Measurements from ENCODE around the gene STXBP6. TPM values are rescaled to one million over a fixed set of nuclear protein-coding genes. Genes with fewer than 3 reads are reported as not detected.

Gene STXBP6
- total RNA-seq, 1 donor from 2014 or later = 0.63 TPM

DNA sequence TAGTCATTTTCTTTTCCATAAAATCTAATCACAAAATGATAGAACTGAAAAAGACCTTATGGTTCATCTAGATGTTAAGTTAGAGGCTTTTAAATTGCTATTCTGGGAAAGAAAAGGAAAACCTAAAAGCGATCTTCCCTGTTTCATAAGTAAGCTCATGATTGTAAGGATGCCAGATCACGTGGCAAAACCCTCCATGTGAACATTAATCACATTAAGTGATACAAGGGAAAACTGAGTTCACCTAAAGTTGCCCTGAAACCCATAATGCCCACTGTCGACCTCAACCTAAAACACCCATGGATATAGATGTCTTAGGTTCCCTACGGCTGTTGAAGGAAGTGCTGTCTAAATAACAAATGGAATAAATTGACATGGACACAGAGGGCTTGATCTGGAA is 3.0 kb upstream of the STXBP6 start:
- H3K4me3 ChIP-seq (ENCODE audit: low read depth, low read length) = no peak overlapping the region
- TF ChIP-seq, protein P1, sequence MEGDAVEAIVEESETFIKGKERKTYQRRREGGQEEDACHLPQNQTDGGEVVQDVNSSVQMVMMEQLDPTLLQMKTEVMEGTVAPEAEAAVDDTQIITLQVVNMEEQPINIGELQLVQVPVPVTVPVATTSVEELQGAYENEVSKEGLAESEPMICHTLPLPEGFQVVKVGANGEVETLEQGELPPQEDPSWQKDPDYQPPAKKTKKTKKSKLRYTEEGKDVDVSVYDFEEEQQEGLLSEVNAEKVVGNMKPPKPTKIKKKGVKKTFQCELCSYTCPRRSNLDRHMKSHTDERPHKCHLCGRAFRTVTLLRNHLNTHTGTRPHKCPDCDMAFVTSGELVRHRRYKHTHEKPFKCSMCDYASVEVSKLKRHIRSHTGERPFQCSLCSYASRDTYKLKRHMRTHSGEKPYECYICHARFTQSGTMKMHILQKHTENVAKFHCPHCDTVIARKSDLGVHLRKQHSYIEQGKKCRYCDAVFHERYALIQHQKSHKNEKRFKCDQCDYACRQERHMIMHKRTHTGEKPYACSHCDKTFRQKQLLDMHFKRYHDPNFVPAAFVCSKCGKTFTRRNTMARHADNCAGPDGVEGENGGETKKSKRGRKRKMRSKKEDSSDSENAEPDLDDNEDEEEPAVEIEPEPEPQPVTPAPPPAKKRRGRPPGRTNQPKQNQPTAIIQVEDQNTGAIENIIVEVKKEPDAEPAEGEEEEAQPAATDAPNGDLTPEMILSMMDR (conservative IDR thresholded peaks at IDR 0.05; ENCODE audit: low read depth, low read length) = no peak
- no peak for DNase-seq (ENCODE audit: low read depth)

DNA sequence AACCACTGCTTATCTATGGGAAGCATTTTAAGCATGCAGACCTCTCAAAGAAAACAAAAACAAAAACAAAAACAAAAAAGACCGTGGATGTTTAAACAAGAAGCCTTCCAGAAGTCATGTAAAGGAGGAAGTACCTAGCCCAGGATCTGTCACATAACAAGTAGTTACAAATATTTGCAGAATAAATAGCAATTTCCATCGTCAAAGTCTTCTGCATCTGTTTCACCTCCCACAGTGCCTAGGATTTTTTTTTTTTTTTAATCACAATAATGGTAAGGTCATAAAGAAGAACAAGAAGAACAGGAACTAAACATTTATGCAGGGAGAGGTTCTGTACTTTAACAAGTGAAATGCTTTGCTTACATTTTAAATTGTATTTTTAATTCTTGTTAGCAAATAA is 2.4 kb upstream of the STXBP6 start:
- no peak for DNase-seq (ENCODE audit: low read depth)

DNA sequence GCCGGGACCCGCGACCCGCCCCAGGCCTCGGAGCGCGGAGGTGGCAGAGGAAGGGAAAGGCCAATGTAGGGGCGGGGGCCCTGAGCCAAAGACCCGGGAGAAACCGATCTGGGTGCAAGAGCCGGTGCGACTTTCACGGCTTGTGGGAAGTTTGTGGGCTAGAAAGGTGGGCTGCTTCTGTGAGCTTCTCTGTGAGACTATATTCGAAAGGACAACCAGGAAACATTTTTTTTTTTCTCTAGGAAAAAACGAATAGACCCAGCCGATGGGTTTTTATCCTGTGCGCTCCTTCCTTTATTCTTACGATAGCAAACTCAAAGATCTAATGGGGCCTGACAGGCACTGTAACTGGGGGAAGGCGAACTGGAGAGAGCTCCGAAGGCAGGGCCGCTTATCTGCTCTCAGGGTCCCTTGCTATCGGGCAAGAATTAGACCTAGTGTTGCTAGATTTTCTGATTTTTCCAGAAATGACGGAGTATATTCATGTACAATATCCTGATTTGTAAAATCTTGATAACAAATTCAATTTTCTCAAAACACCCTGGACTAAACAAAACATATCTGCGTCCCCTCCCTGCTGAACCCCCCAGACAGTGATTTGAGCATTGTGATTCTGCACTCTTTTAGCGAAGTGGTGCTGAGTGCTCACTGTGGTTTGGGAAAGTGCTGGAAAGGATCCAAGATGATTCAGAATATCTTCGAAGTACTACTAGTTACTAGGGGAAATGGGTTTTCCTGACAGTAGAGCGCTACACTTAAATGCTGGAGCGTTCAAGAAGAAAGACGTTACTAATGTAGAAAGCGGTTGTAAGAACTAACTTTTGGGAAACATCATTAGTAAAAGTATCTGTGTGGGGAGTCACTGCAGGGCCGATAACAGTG is 563 bp upstream of the STXBP6 start:
- DNase-seq (ENCODE audit: low read depth) = no peak
- TF ChIP-seq, protein P1 (conservative IDR thresholded peaks at IDR 0.05; ENCODE audit: low read depth, low read length) = no peak
- H3K4me3 ChIP-seq (ENCODE audit: low read depth, low read length) = peak overlapping the region; percentile 55

More for the DNA sequence above, 2.4 kb upstream of the STXBP6 start:
- no peak overlapping the region for H3K4me3 ChIP-seq (ENCODE audit: low read depth, low read length)
- TF ChIP-seq, protein P1 (conservative IDR thresholded peaks at IDR 0.05; ENCODE audit: low read depth, low read length) = no peak

DNA sequence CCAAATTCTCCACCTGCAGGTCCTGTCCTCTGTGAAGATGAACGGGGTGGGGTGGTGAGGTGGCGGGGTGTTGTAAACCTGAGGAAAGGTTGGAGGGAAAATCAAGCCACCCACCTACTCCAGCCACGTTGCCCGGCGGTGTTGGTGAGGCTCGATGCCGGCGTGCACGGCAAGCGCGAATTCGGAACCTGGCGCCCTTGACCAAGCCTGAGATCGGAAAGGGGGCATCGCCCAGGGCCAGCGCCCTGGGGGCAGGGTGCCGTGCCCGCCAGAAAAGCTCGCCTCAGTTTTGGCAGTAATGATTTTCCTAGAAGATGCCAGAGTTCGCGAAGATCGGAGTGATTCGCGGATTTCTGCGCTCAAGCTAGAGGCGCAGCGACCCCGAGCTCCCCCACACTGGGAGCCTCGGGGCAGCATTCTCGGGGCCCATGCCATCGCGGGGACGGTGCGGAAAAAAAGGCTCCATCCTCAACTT is 817 bp downstream of the STXBP6 start:
- no peak for DNase-seq (ENCODE audit: low read depth)
- peak overlapping the region; percentile 55 for H3K4me3 ChIP-seq (ENCODE audit: low read depth, low read length)
- TF ChIP-seq, protein P1 (conservative IDR thresholded peaks at IDR 0.05; ENCODE audit: low read depth, low read length) = no peak

DNA sequence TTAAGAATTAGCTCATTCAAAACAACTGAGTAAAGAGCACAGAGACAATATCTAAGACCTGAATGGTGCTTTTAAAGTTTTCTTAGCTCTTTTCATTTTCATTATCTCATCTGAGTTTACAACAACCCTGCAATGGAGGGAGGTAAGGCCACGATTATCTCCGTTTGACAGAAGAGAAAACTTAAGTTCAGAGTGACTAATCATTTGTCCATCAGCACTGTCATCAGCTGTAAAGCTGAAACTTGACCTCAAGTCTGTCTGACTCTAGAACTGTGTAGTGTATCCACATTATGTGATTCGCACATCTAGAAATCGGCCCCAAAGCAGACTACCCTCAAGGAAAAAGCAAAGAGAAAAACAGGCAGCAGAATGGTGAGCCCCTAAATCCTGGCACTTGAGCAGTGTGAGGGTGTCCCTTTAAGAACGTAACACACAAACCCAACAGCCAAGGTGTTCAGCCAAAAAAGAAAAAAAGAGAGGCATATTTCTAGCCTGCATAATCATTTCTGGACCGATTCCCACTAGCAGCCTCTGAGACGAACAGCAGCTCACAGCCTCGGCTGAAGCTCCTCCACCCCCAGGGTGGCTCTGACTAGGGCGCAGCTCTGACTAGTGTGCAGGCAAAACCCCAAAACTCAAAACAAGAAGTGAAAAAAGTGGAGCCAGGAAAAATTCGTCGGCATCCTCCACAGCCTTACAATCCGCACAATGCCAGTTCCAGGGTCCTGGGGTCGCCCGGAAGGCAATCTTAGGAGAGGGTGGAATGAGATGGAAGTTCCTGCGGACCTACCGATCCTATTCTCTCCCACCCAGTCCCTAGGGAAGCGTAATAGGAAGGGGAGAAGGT is 1.6 kb downstream of the STXBP6 start:
- H3K4me3 ChIP-seq (ENCODE audit: low read depth, low read length) = no peak overlapping the region
- DNase-seq (ENCODE audit: low read depth) = no peak
- TF ChIP-seq, protein P1 (conservative IDR thresholded peaks at IDR 0.05; ENCODE audit: low read depth, low read length) = no peak

DNA sequence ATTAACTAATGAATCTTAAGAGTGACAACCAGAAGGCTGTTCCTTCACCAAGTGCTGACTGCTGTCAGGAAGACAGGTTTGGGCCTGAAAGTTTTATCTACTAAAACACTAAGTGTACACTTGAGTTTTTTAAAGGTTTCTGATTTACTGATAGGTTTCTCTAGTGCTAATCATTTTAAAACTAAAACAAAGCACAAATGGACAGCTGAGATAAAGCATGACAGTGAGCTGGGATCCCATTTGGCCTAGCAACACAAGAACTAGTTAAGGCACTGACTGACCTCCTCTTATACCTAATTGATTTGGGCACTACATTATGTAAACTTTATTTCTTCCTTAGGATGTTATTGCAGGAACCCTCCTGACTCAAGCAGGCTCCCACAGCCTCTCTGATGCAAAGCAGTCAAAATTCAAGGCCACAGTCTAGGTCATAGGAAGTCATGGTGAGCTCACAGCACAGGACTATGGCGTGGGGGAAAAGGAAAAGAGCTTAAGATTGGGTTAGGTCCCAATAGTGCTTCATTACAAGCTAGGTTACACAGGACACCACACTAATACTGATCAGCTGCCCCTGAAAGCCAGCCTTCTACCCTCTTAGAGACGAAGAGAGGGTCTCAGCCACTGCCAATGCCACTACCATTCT is 3.5 kb downstream of the STXBP6 start:
- no peak for DNase-seq (ENCODE audit: low read depth)
- TF ChIP-seq, protein P1 (conservative IDR thresholded peaks at IDR 0.05; ENCODE audit: low read depth, low read length) = no peak
- no peak overlapping the region for H3K4me3 ChIP-seq (ENCODE audit: low read depth, low read length)
